ENCODE data around the gene SDHAF1.
"Not testable (repeated sequence)": the region's sequence is repeated elsewhere in the genome, so short reads cannot be mapped to it uniquely, and the experiment has no call there.

Gene SDHAF1

DNA sequence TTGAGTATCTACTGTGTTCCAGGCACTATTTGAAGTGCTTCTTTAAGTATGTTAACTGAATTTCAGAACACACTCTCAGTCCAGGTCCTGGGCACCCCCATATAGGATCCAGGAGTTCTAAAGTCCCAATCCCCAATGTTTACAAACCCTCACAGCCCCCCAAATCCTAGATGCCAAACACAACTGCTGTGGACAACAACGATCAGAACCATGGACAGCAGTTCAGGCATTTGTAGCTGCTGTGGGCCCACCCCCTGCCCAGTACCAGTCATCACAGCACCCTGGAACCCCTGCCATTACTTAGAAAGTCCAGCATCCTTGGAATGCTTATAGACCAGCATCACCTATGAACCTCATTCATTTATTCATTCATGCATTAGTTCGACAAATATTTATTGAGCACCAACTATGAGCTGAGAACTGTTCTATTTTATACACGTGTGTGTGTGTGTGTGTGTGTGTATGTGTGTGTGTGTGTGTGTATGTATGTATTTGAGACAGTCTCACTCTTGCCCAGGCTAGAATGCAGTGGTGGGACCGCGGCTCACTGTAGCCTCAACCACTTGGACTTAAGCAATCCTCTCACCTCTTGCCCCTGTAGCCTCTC is 19.3 kb upstream of the SDHAF1 start:
- H3K4me3 ChIP-seq, result no peak overlapping the region
- TF ChIP-seq, protein P1, sequence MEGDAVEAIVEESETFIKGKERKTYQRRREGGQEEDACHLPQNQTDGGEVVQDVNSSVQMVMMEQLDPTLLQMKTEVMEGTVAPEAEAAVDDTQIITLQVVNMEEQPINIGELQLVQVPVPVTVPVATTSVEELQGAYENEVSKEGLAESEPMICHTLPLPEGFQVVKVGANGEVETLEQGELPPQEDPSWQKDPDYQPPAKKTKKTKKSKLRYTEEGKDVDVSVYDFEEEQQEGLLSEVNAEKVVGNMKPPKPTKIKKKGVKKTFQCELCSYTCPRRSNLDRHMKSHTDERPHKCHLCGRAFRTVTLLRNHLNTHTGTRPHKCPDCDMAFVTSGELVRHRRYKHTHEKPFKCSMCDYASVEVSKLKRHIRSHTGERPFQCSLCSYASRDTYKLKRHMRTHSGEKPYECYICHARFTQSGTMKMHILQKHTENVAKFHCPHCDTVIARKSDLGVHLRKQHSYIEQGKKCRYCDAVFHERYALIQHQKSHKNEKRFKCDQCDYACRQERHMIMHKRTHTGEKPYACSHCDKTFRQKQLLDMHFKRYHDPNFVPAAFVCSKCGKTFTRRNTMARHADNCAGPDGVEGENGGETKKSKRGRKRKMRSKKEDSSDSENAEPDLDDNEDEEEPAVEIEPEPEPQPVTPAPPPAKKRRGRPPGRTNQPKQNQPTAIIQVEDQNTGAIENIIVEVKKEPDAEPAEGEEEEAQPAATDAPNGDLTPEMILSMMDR (IDR thresholded peaks at IDR 0.05), result no peak
- no peak for DNase-seq (ENCODE audit: low spot score)
- no peak overlapping the region for H3K27ac ChIP-seq

DNA sequence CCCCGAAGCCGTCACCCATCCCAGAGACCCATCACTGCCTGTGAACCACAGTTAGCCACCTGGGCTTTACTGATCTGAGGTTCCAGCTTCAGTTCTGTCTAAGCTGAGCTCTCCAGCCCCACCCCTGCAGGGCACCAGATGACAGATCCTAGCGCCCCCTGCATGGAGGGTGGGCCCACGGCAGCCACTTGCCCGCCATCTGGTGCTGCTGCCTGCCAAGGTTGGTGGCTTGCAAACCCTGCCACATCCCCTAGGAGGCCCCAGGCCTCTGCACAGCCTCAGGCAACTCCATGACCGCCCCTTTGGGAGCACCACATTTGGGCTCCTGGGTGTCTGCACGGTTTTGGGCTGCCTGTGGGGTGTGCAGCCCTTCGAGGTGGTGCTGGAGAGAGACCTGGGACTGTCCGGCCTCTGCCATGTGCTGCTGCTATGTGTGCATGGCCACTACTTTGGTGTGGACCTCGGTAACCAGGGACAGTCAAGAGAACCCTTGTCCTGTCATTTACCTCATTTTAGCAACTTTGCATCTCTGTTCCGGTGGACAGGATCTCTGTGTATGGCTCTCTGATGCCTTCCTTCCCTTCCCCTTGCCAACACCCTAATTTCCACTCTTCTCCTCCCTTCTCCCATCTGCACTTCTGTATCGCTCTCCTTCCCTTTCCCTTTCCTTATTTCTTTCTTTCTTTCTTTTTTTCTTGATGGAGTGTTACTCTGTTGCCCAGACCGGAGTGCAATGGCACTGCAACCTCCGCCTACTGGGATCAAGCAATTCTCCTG is 17.4 kb upstream of the SDHAF1 start:
- Histone ChIP-seq H3K27ac (no peak overlapping the region), H3K4me3 (no peak overlapping the region)
- no peak for DNase-seq (ENCODE audit: low spot score)
- TF ChIP-seq, protein P1 (IDR thresholded peaks at IDR 0.05), result no peak

DNA sequence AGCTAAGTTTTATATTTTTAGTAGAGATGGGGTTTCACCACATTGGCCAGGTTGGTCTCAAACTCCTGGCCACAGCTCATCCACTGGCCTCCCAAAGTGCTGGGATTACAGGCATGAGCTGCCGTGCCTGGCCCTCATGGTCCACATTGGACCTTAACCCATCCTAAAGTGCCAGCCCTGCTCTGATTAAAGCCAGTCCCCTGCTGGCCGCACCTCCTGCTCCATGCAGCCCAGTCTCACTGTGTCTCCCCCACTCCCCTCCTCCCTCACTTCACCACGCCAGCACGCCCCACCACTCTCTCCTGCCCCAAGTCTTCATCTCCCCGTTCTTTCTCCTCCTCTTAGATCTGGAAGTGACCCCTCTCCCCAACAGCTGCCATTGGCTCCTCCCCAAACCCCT is 16.7 kb upstream of the SDHAF1 start:
- Histone ChIP-seq H3K4me3 (no peak overlapping the region), H3K27ac (no peak overlapping the region)
- TF ChIP-seq, protein P1 (IDR thresholded peaks at IDR 0.05), result no peak
- DNase-seq (ENCODE audit: low spot score), result no peak

DNA sequence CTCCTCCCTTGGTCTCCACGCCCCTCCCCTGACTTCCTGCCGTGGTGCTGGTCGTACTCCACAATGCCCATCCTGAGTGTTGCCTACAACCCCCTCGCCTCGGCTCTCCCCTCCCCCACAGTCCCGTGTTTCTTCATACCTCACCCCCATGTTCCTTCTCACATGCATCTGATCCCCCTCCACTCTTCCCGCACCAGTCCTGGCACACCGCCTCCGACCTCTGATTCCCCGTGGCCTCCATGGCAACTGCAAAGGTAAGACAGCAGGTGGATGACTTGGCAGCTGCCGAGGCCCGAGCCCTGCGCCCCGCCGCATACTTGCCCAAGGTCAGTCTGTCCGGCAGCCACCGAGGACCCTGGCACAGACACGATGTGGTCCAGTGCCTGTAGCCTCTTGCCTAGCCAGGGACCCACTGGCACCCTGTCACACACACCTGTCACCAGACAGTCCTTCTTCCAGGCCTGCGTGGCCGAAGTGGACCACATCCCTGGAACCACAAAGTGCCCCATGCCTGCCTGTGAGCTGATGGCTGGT is 16.1 kb upstream of the SDHAF1 start:
- H3K4me3 ChIP-seq, result no peak overlapping the region
- TF ChIP-seq, protein P1 (IDR thresholded peaks at IDR 0.05), result no peak
- no peak for DNase-seq (ENCODE audit: low spot score)
- H3K27ac ChIP-seq, result no peak overlapping the region

DNA sequence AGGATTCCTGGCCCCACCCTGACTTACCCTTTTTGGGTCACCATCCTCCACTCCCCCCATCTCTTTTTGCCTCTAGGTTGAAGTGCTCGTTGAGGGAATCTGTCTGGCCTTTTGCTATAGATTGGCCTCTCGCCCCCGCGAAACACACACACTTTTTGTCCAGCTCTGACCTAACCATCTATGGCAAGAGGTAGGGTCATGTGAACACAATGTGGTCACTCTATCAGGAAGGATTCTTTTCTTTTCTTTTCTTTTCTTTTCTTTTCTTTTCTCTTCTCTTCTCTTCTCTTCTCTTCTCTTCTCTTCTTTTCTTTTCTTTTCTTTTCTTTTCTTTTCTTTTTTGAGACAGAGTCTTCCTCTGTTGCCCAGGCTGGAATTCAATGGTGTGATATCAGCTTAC is 14.0 kb upstream of the SDHAF1 start:
- not testable (repeated sequence) for H3K27ac ChIP-seq; DNase-seq (ENCODE audit: low spot score); H3K4me3 ChIP-seq

DNA sequence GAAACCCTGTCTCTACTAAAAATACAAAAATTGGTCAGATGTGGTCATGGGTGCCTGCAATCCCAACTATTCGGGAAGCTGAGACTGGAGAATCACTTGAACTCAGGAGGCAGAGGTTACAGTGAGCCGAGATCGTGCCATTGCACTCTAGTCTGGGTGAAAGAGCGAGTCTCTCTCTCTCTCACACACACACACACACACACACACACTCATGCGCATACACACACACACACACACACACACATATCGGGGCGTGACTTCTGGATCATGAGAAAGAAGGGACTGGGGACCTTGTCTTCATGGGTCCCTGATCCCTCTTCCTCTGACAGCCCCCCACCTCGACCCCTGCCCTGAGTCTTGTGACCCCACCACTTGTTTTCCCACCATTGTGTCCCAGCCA is 11.8 kb upstream of the SDHAF1 start:
- no peak for DNase-seq (ENCODE audit: low spot score)
- TF ChIP-seq, protein P1 (IDR thresholded peaks at IDR 0.05), result no peak
- Histone ChIP-seq H3K4me3 (no peak overlapping the region), H3K27ac (no peak overlapping the region)

DNA sequence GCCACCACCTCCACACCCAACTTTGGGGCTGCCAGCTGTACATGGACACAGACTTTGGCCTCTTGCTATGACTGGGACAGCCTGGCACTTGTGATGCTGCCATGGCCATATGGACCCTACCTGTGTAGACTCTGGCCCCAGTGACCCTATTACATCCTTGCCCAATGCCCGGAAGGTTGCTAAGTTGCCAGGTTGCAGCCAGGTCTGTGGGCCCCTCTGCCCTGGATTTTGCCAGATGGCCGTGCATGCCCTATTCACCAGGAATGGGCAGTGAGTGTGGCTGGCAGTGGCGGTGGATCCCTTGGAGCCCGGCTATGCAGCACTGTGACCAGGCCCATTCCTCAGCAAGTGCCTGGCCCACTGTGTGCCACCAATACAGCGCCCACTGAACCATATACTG is 8.9 kb upstream of the SDHAF1 start:
- no peak for DNase-seq (ENCODE audit: low spot score)
- Histone ChIP-seq H3K27ac (no peak overlapping the region), H3K4me3 (no peak overlapping the region)
- TF ChIP-seq, protein P1 (IDR thresholded peaks at IDR 0.05), result no peak

All from coronary artery (tissue), 2 donors.